ENCODE measurements around the gene ARHGAP15.

- TF ChIP-seq CTCF (IDR thresholded peaks at IDR 0.05 in 2 of 3, conservative IDR thresholded peaks at IDR 0.05 in 1 of 3; ENCODE audit: borderline replicate concordance in 1 of 3, insufficient read depth in 1 of 3, low read depth in 2 of 3, low read length in 2 of 3) (no peak), POLR2A (IDR thresholded peaks at IDR 0.05; ENCODE audit: borderline replicate concordance, extremely low read depth, insufficient read depth, insufficient read length) (no peak), SIN3A (IDR thresholded peaks at IDR 0.05; ENCODE audit: low read depth) (no peak), EZH2 (IDR thresholded peaks at IDR 0.05) (no peak), REST (IDR thresholded peaks at IDR 0.05; ENCODE audit: low read depth) (no peak), ATF3 (IDR thresholded peaks at IDR 0.05) (no peak), EGR1 (IDR thresholded peaks at IDR 0.05; ENCODE audit: low read depth) (no peak), POLR2AphosphoS5 (IDR thresholded peaks at IDR 0.05; ENCODE audit: low read depth, low read length) (no peak), RAD21 (IDR thresholded peaks at IDR 0.05; ENCODE audit: low read depth) (no peak), EZH2phosphoT487 (IDR thresholded peaks at IDR 0.05; ENCODE audit: borderline replicate concordance) (no peak), ZNF274 (IDR thresholded peaks at IDR 0.05; ENCODE audit: low read depth, low read length) (no peak)
Observed at GRCh38 chr2:143477714-143478443, 348.7 kb downstream of the ARHGAP15 start.
